ENCODE measurements around the gene DFFB. TPM values are rescaled to one million over a fixed set of nuclear protein-coding genes. Genes with fewer than 3 reads are reported as not detected.

The DFFB gene
- total RNA-seq, 4 donors from 2014 or later, result 0.82 to 8.7 (median 4.8) TPM

GRCh38 chr1:3917761-3918160 lies 60.5 kb downstream of the DFFB start:
- no peak for TF ChIP-seq CTCF (IDR thresholded peaks at IDR 0.05; ENCODE audit: low read depth)

GRCh38 chr1:3918966-3919611 lies 61.8 kb downstream of the DFFB start:
- no peak for TF ChIP-seq CTCF (IDR thresholded peaks at IDR 0.05; ENCODE audit: low read depth)

GRCh38 chr1:3919706-3920105 lies 62.4 kb downstream of the DFFB start:
- TF ChIP-seq CTCF (IDR thresholded peaks at IDR 0.05; ENCODE audit: low read depth), result no peak

GRCh38 chr1:3921765-3922164 lies 64.5 kb downstream of the DFFB start:
- TF ChIP-seq CTCF (IDR thresholded peaks at IDR 0.05; ENCODE audit: low read depth), result no peak

GRCh38 chr1:3922201-3922725 lies 65.0 kb downstream of the DFFB start:
- TF ChIP-seq CTCF (IDR thresholded peaks at IDR 0.05; ENCODE audit: low read depth), result no peak

GRCh38 chr1:3922851-3923250 lies 65.6 kb downstream of the DFFB start:
- TF ChIP-seq CTCF (IDR thresholded peaks at IDR 0.05; ENCODE audit: low read depth), result no peak

- TF ChIP-seq CTCF (IDR thresholded peaks at IDR 0.05; ENCODE audit: low read depth), result no peak
Observed at GRCh38 chr1:3923378-3924185, 66.3 kb downstream of the DFFB start.

All from subcutaneous adipose tissue (tissue), 4 donors.